Measurements from ENCODE around the gene LHPP. TPM values are rescaled to one million over a fixed set of nuclear protein-coding genes. Genes with fewer than 3 reads are reported as not detected.

LHPP gene
- total and polyA plus RNA-seq, 8 donors, result 12.2 to 26.8 (median 15.0) TPM

DNA sequence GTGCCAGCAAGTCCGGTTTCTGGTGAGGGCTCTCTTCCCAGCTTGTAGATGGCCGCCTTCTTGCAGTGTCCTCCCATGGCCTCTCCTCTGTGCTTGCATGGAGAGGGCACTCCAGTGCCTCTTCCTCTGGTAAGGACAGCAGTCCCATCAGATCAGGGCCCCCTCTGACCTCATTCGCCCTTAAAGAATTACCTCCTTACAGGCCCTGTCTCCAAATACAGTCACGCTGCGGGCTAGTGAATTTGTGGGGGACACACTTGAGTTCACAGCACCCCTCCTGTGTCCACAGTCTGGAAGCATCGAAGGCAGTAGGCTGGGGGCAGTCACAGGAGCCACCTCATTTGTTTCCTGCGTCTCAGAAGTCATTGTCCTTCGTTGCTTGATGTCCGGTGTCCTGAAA lies 54.6 kb downstream of the LHPP start:
- Histone ChIP-seq H3K4me1 (no peaks in the 10 kb centered on the region), H3K27me3 (no peaks in the 10 kb centered on the region), H3K4me3 (no peak overlapping the region), H3K27ac (no peak overlapping the region), H3K9me3 (no peaks in the 10 kb centered on the region), H3K36me3 (peaks cover 0 to 3% of the 10 kb centered on the region in 2 donors)
- ATAC-seq (no peak), DNase-seq (no peak)
- TF ChIP-seq, protein P1, sequence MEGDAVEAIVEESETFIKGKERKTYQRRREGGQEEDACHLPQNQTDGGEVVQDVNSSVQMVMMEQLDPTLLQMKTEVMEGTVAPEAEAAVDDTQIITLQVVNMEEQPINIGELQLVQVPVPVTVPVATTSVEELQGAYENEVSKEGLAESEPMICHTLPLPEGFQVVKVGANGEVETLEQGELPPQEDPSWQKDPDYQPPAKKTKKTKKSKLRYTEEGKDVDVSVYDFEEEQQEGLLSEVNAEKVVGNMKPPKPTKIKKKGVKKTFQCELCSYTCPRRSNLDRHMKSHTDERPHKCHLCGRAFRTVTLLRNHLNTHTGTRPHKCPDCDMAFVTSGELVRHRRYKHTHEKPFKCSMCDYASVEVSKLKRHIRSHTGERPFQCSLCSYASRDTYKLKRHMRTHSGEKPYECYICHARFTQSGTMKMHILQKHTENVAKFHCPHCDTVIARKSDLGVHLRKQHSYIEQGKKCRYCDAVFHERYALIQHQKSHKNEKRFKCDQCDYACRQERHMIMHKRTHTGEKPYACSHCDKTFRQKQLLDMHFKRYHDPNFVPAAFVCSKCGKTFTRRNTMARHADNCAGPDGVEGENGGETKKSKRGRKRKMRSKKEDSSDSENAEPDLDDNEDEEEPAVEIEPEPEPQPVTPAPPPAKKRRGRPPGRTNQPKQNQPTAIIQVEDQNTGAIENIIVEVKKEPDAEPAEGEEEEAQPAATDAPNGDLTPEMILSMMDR (IDR thresholded peaks at IDR 0.05), result no peak
- intact Hi-C loops (cut with DNase I), result no loop called here

DNA sequence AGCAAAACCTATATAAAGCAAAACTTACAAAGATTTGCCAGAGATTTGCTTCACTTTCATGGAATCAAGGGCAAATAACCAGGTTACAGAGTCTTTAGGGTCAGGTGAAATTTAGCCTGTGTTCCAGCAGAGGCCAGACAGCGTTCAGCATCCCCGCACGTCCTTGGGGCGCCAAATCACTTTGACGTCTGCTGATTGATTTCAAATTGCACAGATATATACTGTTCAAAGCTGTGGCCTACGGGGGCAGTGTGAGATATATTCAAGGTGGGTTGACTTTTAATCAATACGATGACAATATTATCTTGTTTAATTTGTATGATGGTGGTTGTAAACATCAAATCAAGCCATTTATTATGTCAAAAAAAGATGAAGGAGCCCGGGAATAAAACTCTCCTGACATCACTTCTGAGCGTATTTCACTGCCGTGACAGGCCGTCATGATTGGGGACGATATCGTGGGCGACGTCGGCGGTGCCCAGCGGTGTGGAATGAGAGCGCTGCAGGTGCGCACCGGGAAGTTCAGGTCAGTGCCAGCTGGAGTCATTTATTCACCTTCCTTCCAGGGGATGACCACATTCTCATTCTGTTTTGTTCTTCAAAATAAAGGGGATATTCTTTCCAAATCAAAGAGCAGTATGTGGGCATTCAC lies 55.2 kb downstream of the LHPP start:
- Histone ChIP-seq H3K27me3 (no peaks in the 10 kb centered on the region), H3K4me3 (no peak overlapping the region), H3K27ac (no peak overlapping the region), H3K4me1 (no peaks in the 10 kb centered on the region), H3K36me3 (peaks cover 0 to 3% of the 10 kb centered on the region in 2 donors), H3K9me3 (no peaks in the 10 kb centered on the region)
- intact Hi-C loops (cut with DNase I), result no loop called here
- ATAC-seq (no peak), DNase-seq (no peak)
- TF ChIP-seq, protein P1 (IDR thresholded peaks at IDR 0.05), result no peak

DNA sequence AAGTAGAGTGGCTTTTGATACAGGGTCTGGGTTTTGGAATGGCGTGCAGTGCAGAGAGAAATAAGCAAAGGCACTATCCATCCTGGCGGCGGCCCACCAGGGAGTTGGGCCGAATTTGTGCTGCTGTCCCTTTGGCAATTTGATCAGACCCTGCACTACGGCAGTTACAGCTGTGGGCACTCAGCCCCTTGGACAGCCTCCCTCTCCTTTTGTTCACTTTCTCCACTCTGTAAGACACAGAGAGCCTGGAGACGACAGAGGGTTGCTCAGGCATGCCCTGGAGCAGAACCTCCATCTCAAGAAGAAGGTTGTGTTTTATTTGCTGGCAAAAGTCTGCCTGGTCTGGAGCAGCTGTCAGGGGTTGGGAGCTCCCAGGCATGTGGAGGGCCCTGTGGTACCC lies 55.8 kb downstream of the LHPP start:
- intact Hi-C loops (cut with DNase I), result no loop called here
- H3K9me3 ChIP-seq, result no peaks in the 10 kb centered on the region
- no peak for ATAC-seq

DNA sequence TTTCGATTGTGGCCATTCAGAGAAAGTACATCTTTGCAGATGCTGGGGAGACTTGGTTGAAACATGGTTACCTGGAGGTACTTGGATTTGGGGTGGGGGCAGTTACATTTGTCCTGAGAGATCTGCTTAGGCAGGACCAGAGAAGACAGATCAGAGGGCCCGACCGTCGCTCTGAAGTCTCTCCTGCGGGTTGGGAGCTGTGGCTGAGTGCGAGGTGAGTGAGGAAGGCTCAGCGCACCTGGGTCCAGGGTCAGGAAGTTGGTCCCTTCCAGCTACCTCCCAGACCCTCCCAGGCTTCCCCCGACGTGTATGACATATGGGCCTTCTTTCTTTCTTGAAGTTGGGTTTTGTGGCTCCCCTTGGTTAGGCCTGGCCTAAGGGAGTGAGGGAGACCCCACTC lies 56.3 kb downstream of the LHPP start:
- TF ChIP-seq, protein P1 (IDR thresholded peaks at IDR 0.05), result no peak
- Histone ChIP-seq H3K27ac (no peak overlapping the region), H3K4me3 (no peak overlapping the region), H3K27me3 (no peaks in the 10 kb centered on the region), H3K36me3 (peaks cover 0 to 3% of the 10 kb centered on the region in 2 donors), H3K4me1 (peaks cover 0 to 5% of the 10 kb centered on the region in 2 donors), H3K9me3 (no peaks in the 10 kb centered on the region)
- DNase-seq (peak in 1 of 4 donors; percentile 21), ATAC-seq (no peak)
- intact Hi-C loops (cut with DNase I), result no loop called here

More for the DNA sequence above, 55.8 kb downstream of the LHPP start:
- Histone ChIP-seq H3K4me1 (peaks cover 0 to under 1% of the 10 kb centered on the region in 2 donors), H3K27ac (no peak overlapping the region), H3K27me3 (no peaks in the 10 kb centered on the region), H3K36me3 (peaks cover 0 to 3% of the 10 kb centered on the region in 2 donors), H3K4me3 (no peak overlapping the region)
- TF ChIP-seq, protein P1 (IDR thresholded peaks at IDR 0.05), result no peak
- DNase-seq, result no peak

DNA sequence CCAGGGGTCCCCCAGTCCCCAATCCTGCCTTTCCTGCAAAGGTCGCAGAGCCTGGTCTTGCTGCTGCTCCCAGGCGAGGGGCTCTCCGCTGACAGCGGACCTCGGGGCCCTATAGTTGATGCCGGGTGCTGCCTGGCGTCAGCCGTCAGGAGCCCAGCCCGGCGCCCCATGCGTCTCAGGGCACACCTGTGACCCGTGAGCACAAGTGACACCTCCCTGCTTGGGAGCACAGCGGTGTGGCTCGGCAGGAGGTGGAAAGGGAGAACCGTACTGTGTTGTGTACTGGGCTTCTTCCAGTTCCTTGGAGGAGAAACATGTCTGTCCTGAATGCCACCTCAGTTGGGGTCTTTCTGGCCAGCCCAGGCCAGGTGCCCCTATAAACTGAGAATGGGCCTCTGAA lies 56.7 kb downstream of the LHPP start:
- peaks cover 0 to 3% of the 10 kb centered on the region in 2 donors for H3K36me3 ChIP-seq
- DNase-seq, result peak in 2 of 4 donors; percentile 25 to 79
- H3K9me3 ChIP-seq, result no peaks in the 10 kb centered on the region
- no peak for ATAC-seq
- no peak overlapping the region for H3K27ac ChIP-seq
- no peaks in the 10 kb centered on the region for H3K27me3 ChIP-seq
- intact Hi-C loops (cut with DNase I), result no loop called here
- no peak overlapping the region for H3K4me3 ChIP-seq
- TF ChIP-seq, protein P1 (IDR thresholded peaks at IDR 0.05), result no peak
- H3K4me1 ChIP-seq, result peaks cover 0 to 10% of the 10 kb centered on the region in 2 donors

Data from left lung (tissue), 10 donors.